ENCODE results near the gene BBX.

DNA sequence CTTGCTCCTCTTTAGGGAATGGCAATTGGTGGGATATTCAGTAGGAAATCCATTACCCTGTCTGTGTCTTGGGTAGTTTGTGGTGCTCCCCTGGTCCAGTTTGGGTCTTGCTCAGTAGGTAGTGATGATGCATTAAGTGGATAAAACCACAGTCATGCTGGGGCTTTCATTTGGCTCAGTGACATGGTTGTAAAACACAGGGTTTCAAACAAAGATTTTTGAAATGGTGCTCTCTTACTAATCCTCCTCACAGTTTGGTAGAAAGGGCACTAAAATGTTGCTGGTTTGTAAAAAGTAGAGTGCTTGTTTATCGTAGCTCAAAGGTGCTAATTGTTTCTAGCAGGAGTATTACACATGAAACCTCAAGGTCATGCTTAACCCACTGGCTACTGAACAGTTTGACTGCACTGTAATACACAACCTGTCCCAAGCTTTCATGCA lies 22.9 kb downstream of the BBX start:
- no peak for TF ChIP-seq POLR2AphosphoS5 (IDR thresholded peaks at IDR 0.05; ENCODE audit: low read depth, low read length)
- no peak for TF ChIP-seq TAF1 (IDR thresholded peaks at IDR 0.05; ENCODE audit: borderline replicate concordance, insufficient read depth, low read length)
- no peak for TF ChIP-seq SIN3A (IDR thresholded peaks at IDR 0.05; ENCODE audit: borderline replicate concordance, insufficient read depth, low read length)
- TF ChIP-seq REST (IDR thresholded peaks at IDR 0.05; ENCODE audit: insufficient read depth in 1 of 2, low read depth in 2 of 2, low read length in 2 of 2): no peak

Measured in PFSK-1 (cell line).